HEK293T (cell line): Measurements from ENCODE around the gene CAPS.

Experiments
- CTCF ChIA-PET: fragments of 350-600 bp; formaldehyde crosslinking; extraction: SDS; loops from one replicate; lab custom pipeline; 2021; ENCODE audit warnings: antibody characterized with exemption, inconsistent platforms; lab: Yijun Ruan, JAX
- POLR2A ChIA-PET: fragments of 350-600 bp; formaldehyde crosslinking; extraction: SDS; loops from one replicate; lab custom pipeline; 2020; ENCODE audit warnings: antibody characterized with exemption, inconsistent platforms; lab: Yijun Ruan, JAX
- DNase-seq: peaks from one replicate; pipeline ENCODE4 v3.0.0; 2012; ENCODE audit warnings: mixed read lengths; ENCODE audit errors: extremely low spot score
- ARNT ChIP-seq: fragments of 450-650 bp; IDR thresholded peaks from 2 replicates; pipeline ENCODE4 v1.6.1; 2017; ENCODE audit warnings: mild to moderate bottlenecking
- BHLHE40 ChIP-seq: fragments of 450-650 bp; IDR thresholded peaks from 2 replicates; pipeline ENCODE4 v1.6.1; 2016; ENCODE audit warnings: mild to moderate bottlenecking, moderate library complexity, borderline replicate concordance
- CTBP1 ChIP-seq: fragments of 450-650 bp; IDR thresholded peaks from 2 replicates; pipeline ENCODE4 v1.6.1; 2016; ENCODE audit warnings: borderline replicate concordance
- ELF4 ChIP-seq: fragments of 450-650 bp; IDR thresholded peaks from 2 replicates; pipeline ENCODE4 v1.6.1; 2017; ENCODE audit warnings: antibody characterized with exemption
- FOXA1 ChIP-seq: fragments of 450-650 bp; IDR thresholded peaks from 2 replicates; pipeline ENCODE4 v1.6.1; 2016; ENCODE audit warnings: mild to moderate bottlenecking
- FOXK2 ChIP-seq: fragments of 450-650 bp; IDR thresholded peaks from 2 replicates; pipeline ENCODE4 v1.6.1; 2016; ENCODE audit warnings: mild to moderate bottlenecking
- FOXM1 ChIP-seq: fragments of 450-650 bp; IDR thresholded peaks from 2 replicates; pipeline ENCODE4 v1.6.1; 2017; ENCODE audit warnings: mild to moderate bottlenecking, borderline replicate concordance
- HDGF ChIP-seq: fragments of 450-650 bp; IDR thresholded peaks from 2 replicates; pipeline ENCODE4 v1.6.1; 2017; ENCODE audit warnings: antibody characterized with exemption, borderline replicate concordance
- L3MBTL2 ChIP-seq: fragments of 450-650 bp; conservative IDR thresholded peaks from 2 replicates; pipeline ENCODE4 v1.6.1; 2016; ENCODE audit warnings: mild to moderate bottlenecking
- LEF1 ChIP-seq: fragments of 450-650 bp; IDR thresholded peaks from 2 replicates; pipeline ENCODE4 v1.6.1; 2017; ENCODE audit warnings: mild to moderate bottlenecking, borderline replicate concordance
- NFRKB ChIP-seq: fragments of 450-650 bp; IDR thresholded peaks from 2 replicates; pipeline ENCODE4 v1.6.1; 2016; ENCODE audit warnings: mild to moderate bottlenecking, moderate library complexity
- PKNOX1 ChIP-seq: fragments of 450-650 bp; IDR thresholded peaks from 2 replicates; pipeline ENCODE4 v1.6.1; 2016
- SP1 ChIP-seq: fragments of 450-650 bp; IDR thresholded peaks from 2 replicates; pipeline ENCODE4 v1.6.1; 2017
- SUZ12 ChIP-seq: fragments of 450-650 bp; IDR thresholded peaks from 2 replicates; pipeline ENCODE4 v1.6.1; 2016; ENCODE audit warnings: mild to moderate bottlenecking
- TARDBP ChIP-seq: fragments of 450-650 bp; IDR thresholded peaks from 2 replicates; pipeline ENCODE4 v1.6.1; 2016
- ZNF384 ChIP-seq: fragments of 450-650 bp; IDR thresholded peaks from 2 replicates; pipeline ENCODE4 v1.6.1; 2016

Gene CAPS

GRCh38 chr19:5894704-5895349 lies 19.2 kb upstream of the CAPS start:
- POLR2A ChIA-PET, result no interaction called here
- CTCF ChIA-PET, result interaction anchor here (1.4 kb wide), 1 partner anchor 91 kb away, joined by 6 read pairs; no protein-coding TSS in a partner anchor
- TF ChIP-seq L3MBTL2 (no peak), ELF4 (no peak), ARNT (no peak), FOXA1 (no peak), NFRKB (no peak), SUZ12 (no peak), CTBP1 (no peak), ZNF384 (no peak), PKNOX1 (no peak), BHLHE40 (no peak), FOXK2 (no peak), SP1 (no peak)
- no peak for DNase-seq

GRCh38 chr19:5895409-5895808 lies 18.6 kb upstream of the CAPS start:
- TF ChIP-seq CTBP1 (no peak), ZNF384 (no peak), L3MBTL2 (no peak), FOXK2 (no peak), ELF4 (no peak), LEF1 (no peak), PKNOX1 (no peak), TARDBP (no peak), SP1 (no peak), SUZ12 (no peak)
- CTCF ChIA-PET, result interaction anchor here (1.4 kb wide), 1 partner anchor 91 kb away, joined by 6 read pairs; no protein-coding TSS in a partner anchor
- POLR2A ChIA-PET, result no interaction called here
- no peak for DNase-seq

- ChIA-PET CTCF (interaction anchor here (1.4 kb wide), 1 partner anchor 92 kb away, joined by 6 read pairs; no protein-coding TSS in a partner anchor), POLR2A (no interaction called here)
- no peak for TF ChIP-seq PKNOX1
- TF ChIP-seq FOXK2, result no peak
- TF ChIP-seq ARNT, result no peak
- no peak for TF ChIP-seq CTBP1
- TF ChIP-seq SP1, result no peak
- no peak for TF ChIP-seq ZNF384
- TF ChIP-seq TARDBP, result no peak
- no peak for TF ChIP-seq HDGF
- no peak for TF ChIP-seq L3MBTL2
- no peak for TF ChIP-seq NFRKB
- TF ChIP-seq LEF1, result no peak
- no peak for TF ChIP-seq BHLHE40
- TF ChIP-seq FOXM1, result no peak
- no peak for TF ChIP-seq FOXA1
- no peak for TF ChIP-seq ELF4
- no peak for TF ChIP-seq SUZ12
- DNase-seq, result no peak
Observed at GRCh38 chr19:5895890-5896289, 18.2 kb upstream of the CAPS start.

- CTCF ChIA-PET, result interaction anchor here (0.6 to 1.8 kb wide), 3 partner anchors 35 to 92 kb away, joined by 3 to 6 read pairs (median 6); no protein-coding TSS in a partner anchor
- DNase-seq, result no peak
- no peak for TF ChIP-seq ELF4
- TF ChIP-seq SUZ12, result no peak
- no peak for TF ChIP-seq BHLHE40
- TF ChIP-seq PKNOX1, result no peak
- no peak for TF ChIP-seq NFRKB
- POLR2A ChIA-PET, result no interaction called here
Observed at GRCh38 chr19:5896365-5897076, 17.5 kb upstream of the CAPS start.

GRCh38 chr19:5897189-5897969 lies 16.7 kb upstream of the CAPS start:
- TF ChIP-seq FOXA1, result no peak
- POLR2A ChIA-PET, result no interaction called here
- DNase-seq, result no peak
- CTCF ChIA-PET, result interaction anchor here (0.6 to 1.8 kb wide), 2 partner anchors 36 to 93 kb away, joined by 3 to 6 read pairs; no protein-coding TSS in a partner anchor
